ENCODE results near the gene PSD4.

DNA sequence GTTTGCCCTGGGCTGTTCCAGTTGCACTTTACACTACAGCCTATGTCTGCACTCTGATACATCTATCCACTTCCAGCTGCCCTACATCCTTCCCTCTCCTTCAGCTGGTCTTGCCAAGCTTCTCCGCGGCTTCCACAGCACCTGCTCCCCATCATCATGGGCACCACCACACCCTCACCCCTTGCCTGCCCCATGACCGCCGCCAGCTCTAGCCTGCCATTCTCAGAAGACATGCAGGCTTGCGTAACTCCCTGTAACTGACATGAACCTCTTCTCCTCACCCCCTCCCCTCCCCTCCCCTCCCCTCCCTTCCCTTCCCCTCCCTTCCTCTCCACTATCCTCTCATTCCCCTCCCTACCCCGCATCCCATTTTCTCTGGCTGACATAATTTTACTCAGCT is 59.0 kb downstream of the PSD4 start:
- TF ChIP-seq FOXK2 (IDR thresholded peaks at IDR 0.05) (no peak), SP1 (IDR thresholded peaks at IDR 0.05) (no peak), PKNOX1 (IDR thresholded peaks at IDR 0.05) (no peak), FOXA1 (IDR thresholded peaks at IDR 0.05) (no peak), L3MBTL2 (conservative IDR thresholded peaks at IDR 0.05) (no peak), HDGF (IDR thresholded peaks at IDR 0.05; ENCODE audit: borderline replicate concordance) (no peak), FOXM1 (IDR thresholded peaks at IDR 0.05; ENCODE audit: borderline replicate concordance) (no peak), NFRKB (IDR thresholded peaks at IDR 0.05) (no peak), ZNF384 (IDR thresholded peaks at IDR 0.05) (no peak), SUZ12 (IDR thresholded peaks at IDR 0.05) (no peak), LEF1 (IDR thresholded peaks at IDR 0.05; ENCODE audit: borderline replicate concordance) (no peak)
